ENCODE measurements around the gene DLEC1.

DLEC1 gene

DNA sequence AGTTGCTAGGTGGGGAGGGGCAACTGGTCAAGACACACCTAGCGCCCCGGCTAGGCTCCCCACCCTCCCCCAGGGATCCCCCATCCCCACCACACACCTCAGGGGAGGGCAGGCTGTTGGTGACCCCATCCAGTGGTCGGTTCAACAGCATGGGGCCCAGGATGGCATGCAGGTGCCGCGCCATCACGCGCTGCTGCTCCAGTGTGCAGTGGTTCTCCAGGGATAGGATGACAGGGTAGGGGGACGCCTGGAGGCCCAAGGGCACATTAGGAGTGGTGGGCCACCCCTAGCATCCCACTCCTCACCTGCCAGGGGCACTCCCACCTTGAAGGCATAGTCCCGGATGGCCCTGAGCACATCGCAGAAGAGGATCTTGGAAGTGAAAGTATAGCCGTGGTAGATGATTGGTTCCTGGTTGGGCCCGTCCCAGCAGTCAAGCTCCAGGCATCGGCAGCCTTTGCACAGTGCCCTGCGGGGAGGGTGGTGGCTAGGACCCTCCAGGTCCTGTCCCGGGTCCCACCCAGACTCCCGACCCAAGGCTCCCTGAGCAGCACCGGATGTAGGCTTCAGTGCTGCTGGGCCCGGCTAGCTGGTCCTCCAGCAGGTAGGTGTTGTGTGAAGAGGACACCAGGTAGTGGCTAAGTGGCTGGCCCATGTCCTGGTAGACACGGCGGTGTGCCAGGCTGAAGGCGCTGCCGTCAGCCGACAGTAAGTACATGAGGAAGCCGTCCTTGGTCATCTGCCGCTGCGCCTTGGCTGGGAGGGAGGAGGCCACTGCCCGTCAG, 29.0 kb upstream of the DLEC1 start:
- Histone ChIP-seq H3K9me3 (ENCODE audit: severe bottlenecking) (no peaks in the 10 kb centered on the region), H3K4me3 (ENCODE audit: severe bottlenecking) (no peak overlapping the region), H3K27me3 (ENCODE audit: insufficient read depth, poor library complexity, severe bottlenecking) (no peaks in the 10 kb centered on the region), H3K27ac (ENCODE audit: poor library complexity, severe bottlenecking) (no peak overlapping the region), H3K36me3 (ENCODE audit: low read depth) (peaks cover 5% of the 10 kb centered on the region), H3K4me1 (ENCODE audit: insufficient read depth, poor library complexity, severe bottlenecking) (no peaks in the 10 kb centered on the region)
- TF ChIP-seq, protein P1, sequence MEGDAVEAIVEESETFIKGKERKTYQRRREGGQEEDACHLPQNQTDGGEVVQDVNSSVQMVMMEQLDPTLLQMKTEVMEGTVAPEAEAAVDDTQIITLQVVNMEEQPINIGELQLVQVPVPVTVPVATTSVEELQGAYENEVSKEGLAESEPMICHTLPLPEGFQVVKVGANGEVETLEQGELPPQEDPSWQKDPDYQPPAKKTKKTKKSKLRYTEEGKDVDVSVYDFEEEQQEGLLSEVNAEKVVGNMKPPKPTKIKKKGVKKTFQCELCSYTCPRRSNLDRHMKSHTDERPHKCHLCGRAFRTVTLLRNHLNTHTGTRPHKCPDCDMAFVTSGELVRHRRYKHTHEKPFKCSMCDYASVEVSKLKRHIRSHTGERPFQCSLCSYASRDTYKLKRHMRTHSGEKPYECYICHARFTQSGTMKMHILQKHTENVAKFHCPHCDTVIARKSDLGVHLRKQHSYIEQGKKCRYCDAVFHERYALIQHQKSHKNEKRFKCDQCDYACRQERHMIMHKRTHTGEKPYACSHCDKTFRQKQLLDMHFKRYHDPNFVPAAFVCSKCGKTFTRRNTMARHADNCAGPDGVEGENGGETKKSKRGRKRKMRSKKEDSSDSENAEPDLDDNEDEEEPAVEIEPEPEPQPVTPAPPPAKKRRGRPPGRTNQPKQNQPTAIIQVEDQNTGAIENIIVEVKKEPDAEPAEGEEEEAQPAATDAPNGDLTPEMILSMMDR (IDR thresholded peaks at IDR 0.05; ENCODE audit: poor library complexity, severe bottlenecking), result no peak
- ATAC-seq (ENCODE audit: low read depth), result no peak
- no peak for DNase-seq (ENCODE audit: low spot score)

DNA sequence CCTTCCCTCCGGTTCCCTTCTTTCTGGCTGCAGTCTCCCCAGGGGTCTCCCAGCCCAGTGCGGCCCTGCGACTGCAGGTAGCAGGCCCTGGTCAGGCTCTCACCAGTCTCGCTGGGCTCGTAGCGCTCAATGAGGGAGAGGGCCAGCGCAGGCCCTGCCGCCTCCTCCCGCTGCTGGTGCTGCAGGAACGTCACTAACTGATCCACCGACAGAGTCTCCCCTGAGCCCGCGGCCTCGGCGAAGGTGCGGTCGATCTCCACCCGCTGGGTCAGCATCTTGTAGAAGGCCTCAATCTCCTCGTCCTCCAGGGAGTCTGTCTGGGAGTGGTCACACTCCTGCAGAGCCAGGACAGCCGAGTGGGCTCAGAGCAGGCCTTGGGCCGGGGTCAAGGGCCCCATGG, 27.9 kb upstream of the DLEC1 start:
- no peaks in the 10 kb centered on the region for H3K4me1 ChIP-seq (ENCODE audit: insufficient read depth, poor library complexity, severe bottlenecking)
- H3K27me3 ChIP-seq (ENCODE audit: insufficient read depth, poor library complexity, severe bottlenecking), result no peaks in the 10 kb centered on the region
- H3K27ac ChIP-seq (ENCODE audit: poor library complexity, severe bottlenecking), result no peak overlapping the region
- peaks cover 13% of the 10 kb centered on the region for H3K36me3 ChIP-seq (ENCODE audit: low read depth)
- H3K4me3 ChIP-seq (ENCODE audit: severe bottlenecking), result no peak overlapping the region
- DNase-seq (ENCODE audit: low spot score) (no peak), ATAC-seq (ENCODE audit: low read depth) (no peak)
- no peaks in the 10 kb centered on the region for H3K9me3 ChIP-seq (ENCODE audit: severe bottlenecking)
- TF ChIP-seq, protein P1 (IDR thresholded peaks at IDR 0.05; ENCODE audit: poor library complexity, severe bottlenecking), result no peak

DNA sequence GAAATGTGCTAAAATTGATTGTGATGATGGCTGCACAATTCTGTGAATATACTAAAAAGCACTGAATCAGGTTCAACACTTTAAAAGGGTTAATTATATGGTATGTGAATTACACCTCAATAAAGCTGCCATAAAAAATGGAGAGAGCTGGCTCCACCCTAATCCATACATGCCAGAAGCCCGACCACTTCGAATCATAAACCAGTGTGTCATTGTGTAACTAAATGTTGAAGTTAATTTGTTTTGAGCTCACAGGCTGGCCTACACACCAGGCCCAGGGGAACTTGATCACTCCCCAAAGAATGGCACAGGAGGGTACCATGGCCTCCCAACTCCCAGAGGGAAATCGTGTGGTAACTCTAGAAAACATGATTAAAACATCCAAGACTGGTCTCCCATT, 23.5 kb upstream of the DLEC1 start:
- no peak for DNase-seq (ENCODE audit: low spot score)
- Histone ChIP-seq H3K36me3 (ENCODE audit: low read depth) (peaks cover 13% of the 10 kb centered on the region), H3K4me3 (ENCODE audit: severe bottlenecking) (no peak overlapping the region), H3K4me1 (ENCODE audit: insufficient read depth, poor library complexity, severe bottlenecking) (no peaks in the 10 kb centered on the region), H3K27ac (ENCODE audit: poor library complexity, severe bottlenecking) (no peak overlapping the region), H3K9me3 (ENCODE audit: severe bottlenecking) (no peaks in the 10 kb centered on the region), H3K27me3 (ENCODE audit: insufficient read depth, poor library complexity, severe bottlenecking) (no peaks in the 10 kb centered on the region)
- no peak for ATAC-seq (ENCODE audit: low read depth)
- TF ChIP-seq, protein P1 (IDR thresholded peaks at IDR 0.05; ENCODE audit: poor library complexity, severe bottlenecking), result no peak

DNA sequence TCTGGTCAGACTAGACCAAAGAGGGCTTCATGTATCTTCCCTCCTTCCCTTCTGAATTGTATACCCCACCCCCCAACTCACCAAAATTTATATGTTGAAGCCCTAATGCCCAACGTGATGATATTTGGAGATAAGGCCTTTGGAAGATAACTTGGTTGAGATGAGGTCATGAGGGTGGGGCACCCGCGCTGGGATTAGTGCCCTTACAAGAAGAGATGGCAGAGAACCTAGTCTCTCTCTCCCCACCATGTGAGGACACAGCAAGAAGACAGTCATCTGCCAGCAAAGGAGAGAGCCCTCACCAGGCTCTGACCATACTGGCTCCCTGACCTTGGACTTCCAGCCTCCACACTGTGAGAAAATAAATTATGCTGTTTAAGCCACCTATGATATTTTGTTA, 23.0 kb upstream of the DLEC1 start:
- Histone ChIP-seq H3K36me3 (ENCODE audit: low read depth) (peaks cover 13% of the 10 kb centered on the region), H3K4me1 (ENCODE audit: insufficient read depth, poor library complexity, severe bottlenecking) (no peaks in the 10 kb centered on the region), H3K9me3 (ENCODE audit: severe bottlenecking) (no peaks in the 10 kb centered on the region), H3K27ac (ENCODE audit: poor library complexity, severe bottlenecking) (no peak overlapping the region), H3K4me3 (ENCODE audit: severe bottlenecking) (no peak overlapping the region), H3K27me3 (ENCODE audit: insufficient read depth, poor library complexity, severe bottlenecking) (no peaks in the 10 kb centered on the region)
- no peak for DNase-seq (ENCODE audit: low spot score)
- no peak for ATAC-seq (ENCODE audit: low read depth)
- TF ChIP-seq, protein P1 (IDR thresholded peaks at IDR 0.05; ENCODE audit: poor library complexity, severe bottlenecking), result no peak

DNA sequence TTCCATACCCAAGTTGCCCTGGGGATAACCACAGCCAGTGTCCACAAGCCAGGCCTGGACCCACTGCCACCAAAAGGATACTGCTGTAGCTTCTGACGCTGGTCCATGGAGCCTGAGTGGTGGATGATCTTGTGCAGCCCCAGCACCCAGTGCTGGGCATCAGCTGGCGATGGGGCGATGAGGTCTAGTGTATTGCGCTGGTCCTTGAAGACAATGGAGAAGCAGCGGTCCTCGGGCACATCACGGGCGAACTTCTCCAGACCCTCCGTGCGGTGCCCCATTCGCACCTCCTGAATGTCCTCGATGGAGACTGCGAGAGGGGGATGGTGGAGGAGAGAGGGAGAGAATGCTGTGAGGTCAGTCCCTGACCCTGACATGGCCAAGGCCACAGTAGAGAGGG, 22.6 kb upstream of the DLEC1 start:
- DNase-seq (ENCODE audit: low spot score), result no peak
- H3K4me1 ChIP-seq (ENCODE audit: insufficient read depth, poor library complexity, severe bottlenecking), result no peaks in the 10 kb centered on the region
- no peak for ATAC-seq (ENCODE audit: low read depth)
- H3K9me3 ChIP-seq (ENCODE audit: severe bottlenecking), result no peaks in the 10 kb centered on the region
- no peak overlapping the region for H3K27ac ChIP-seq (ENCODE audit: poor library complexity, severe bottlenecking)
- H3K36me3 ChIP-seq (ENCODE audit: low read depth), result peaks cover 13% of the 10 kb centered on the region
- no peaks in the 10 kb centered on the region for H3K27me3 ChIP-seq (ENCODE audit: insufficient read depth, poor library complexity, severe bottlenecking)
- TF ChIP-seq, protein P1 (IDR thresholded peaks at IDR 0.05; ENCODE audit: poor library complexity, severe bottlenecking), result no peak
- H3K4me3 ChIP-seq (ENCODE audit: severe bottlenecking), result no peak overlapping the region
